ENCODE measurements around the gene SLC1A2. TPM values are rescaled to one million over a fixed set of nuclear protein-coding genes. Genes with fewer than 3 reads are reported as not detected.

SLC1A2 gene
- polyA plus RNA-seq, 4 donors, result 0.15 to 0.18 TPM; not detected in 2

GRCh38 chr11:35211952-35212351, 207.4 kb downstream of the SLC1A2 start:
- peaks cover 0 to 6% (median 2%) of the 10 kb centered on the region in 3 donors for H3K36me3 ChIP-seq (ENCODE audit: control insufficient read depth in 3 of 3, insufficient read depth in 2 of 3, low read depth in 1 of 3, low read length in 3 of 3)
- no peaks in the 10 kb centered on the region for H3K4me1 ChIP-seq (ENCODE audit: control insufficient read depth in 3 of 3, insufficient read depth in 2 of 3, low read depth in 1 of 3, low read length in 2 of 3)
- H3K27me3 ChIP-seq (ENCODE audit: control insufficient read depth in 3 of 3, insufficient read depth in 3 of 3, low read length in 3 of 3), result no peaks in the 10 kb centered on the region
- no peak overlapping the region for H3K27ac ChIP-seq (ENCODE audit: low read depth in 1 of 3, low read length in 2 of 3)
- no peaks in the 10 kb centered on the region for H3K9me3 ChIP-seq (ENCODE audit: control insufficient read depth in 2 of 2, insufficient read depth in 1 of 2, low read depth in 1 of 2, low read length in 1 of 2)
- no peak for FAIRE-seq
- 78 to 93% (median 86%) methylated on average over 3 of the region's 3 CpGs for whole genome bisulfite sequencing, 3 donors
- H3K4me3 ChIP-seq (ENCODE audit: low read depth in 1 of 3, low read length in 3 of 3), result no peak overlapping the region
- no peak for DNase-seq

- Histone ChIP-seq H3K36me3 (ENCODE audit: control insufficient read depth in 3 of 3, insufficient read depth in 2 of 3, low read depth in 1 of 3, low read length in 3 of 3) (peaks cover 0 to 2% (median 1%) of the 10 kb centered on the region in 3 donors), H3K27me3 (ENCODE audit: control insufficient read depth in 3 of 3, insufficient read depth in 3 of 3, low read length in 3 of 3) (no peaks in the 10 kb centered on the region), H3K27ac (ENCODE audit: low read depth in 1 of 3, low read length in 2 of 3) (no peak overlapping the region), H3K9me3 (ENCODE audit: control insufficient read depth in 2 of 2, insufficient read depth in 1 of 2, low read depth in 1 of 2, low read length in 1 of 2) (no peaks in the 10 kb centered on the region), H3K4me1 (ENCODE audit: control insufficient read depth in 3 of 3, insufficient read depth in 2 of 3, low read depth in 1 of 3, low read length in 2 of 3) (no peaks in the 10 kb centered on the region), H3K4me3 (ENCODE audit: low read depth in 1 of 3, low read length in 3 of 3) (no peak overlapping the region)
- FAIRE-seq, result no peak
- DNase-seq, result no peak
- WGBS, 3 donors, result 70 to 81% (median 72%) methylated on average over 3 of the region's 3 CpGs
These were observed 208.3 kb downstream of the SLC1A2 start for GRCh38 chr11:35210876-35211546.

DNA sequence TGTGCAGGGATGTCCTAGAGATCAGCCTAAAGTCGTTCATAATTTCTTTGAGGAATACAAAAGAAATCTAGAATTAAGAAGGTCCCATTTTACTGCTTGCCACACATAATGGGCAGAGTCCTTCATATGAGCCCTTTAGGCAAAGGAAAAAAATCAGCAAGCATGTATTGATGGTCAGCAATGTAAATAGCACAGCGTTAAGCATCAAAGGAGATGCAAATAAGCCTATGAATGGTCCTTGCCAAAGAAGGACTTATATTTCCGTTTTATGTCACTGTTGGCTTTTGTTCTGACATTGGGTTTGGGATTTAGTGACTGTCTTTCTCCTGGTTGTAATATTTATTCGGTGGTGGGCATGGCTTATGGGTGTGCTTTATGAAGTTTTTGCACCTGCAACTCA, 210.6 kb downstream of the SLC1A2 start:
- Histone ChIP-seq H3K36me3 (ENCODE audit: control insufficient read depth in 3 of 3, insufficient read depth in 2 of 3, low read depth in 1 of 3, low read length in 3 of 3) (peaks cover 0 to 4% (median 2%) of the 10 kb centered on the region in 3 donors), H3K4me1 (ENCODE audit: control insufficient read depth in 3 of 3, insufficient read depth in 2 of 3, low read depth in 1 of 3, low read length in 2 of 3) (no peaks in the 10 kb centered on the region), H3K9me3 (ENCODE audit: control insufficient read depth in 2 of 2, insufficient read depth in 1 of 2, low read depth in 1 of 2, low read length in 1 of 2) (no peaks in the 10 kb centered on the region), H3K27ac (ENCODE audit: low read depth in 1 of 3, low read length in 2 of 3) (no peak overlapping the region), H3K27me3 (ENCODE audit: control insufficient read depth in 3 of 3, insufficient read depth in 3 of 3, low read length in 3 of 3) (no peaks in the 10 kb centered on the region), H3K4me3 (ENCODE audit: low read depth in 1 of 3, low read length in 3 of 3) (no peak overlapping the region)
- FAIRE-seq, result no peak
- 77 to 89% (median 79%) methylated on average over 4 of the region's 4 CpGs for WGBS, 3 donors
- no peak for DNase-seq

- H3K4me3 ChIP-seq (ENCODE audit: low read depth in 1 of 3, low read length in 3 of 3), result no peak overlapping the region
- no peaks in the 10 kb centered on the region for H3K9me3 ChIP-seq (ENCODE audit: control insufficient read depth in 2 of 2, insufficient read depth in 1 of 2, low read depth in 1 of 2, low read length in 1 of 2)
- no peak overlapping the region for H3K27ac ChIP-seq (ENCODE audit: low read depth in 1 of 3, low read length in 2 of 3)
- no peaks in the 10 kb centered on the region for H3K4me1 ChIP-seq (ENCODE audit: control insufficient read depth in 3 of 3, insufficient read depth in 2 of 3, low read depth in 1 of 3, low read length in 2 of 3)
- no peaks in the 10 kb centered on the region for H3K27me3 ChIP-seq (ENCODE audit: control insufficient read depth in 3 of 3, insufficient read depth in 3 of 3, low read length in 3 of 3)
- FAIRE-seq, result no peak
- DNase-seq, result no peak
- H3K36me3 ChIP-seq (ENCODE audit: control insufficient read depth in 3 of 3, insufficient read depth in 2 of 3, low read depth in 1 of 3, low read length in 3 of 3), result peaks cover 0 to 4% (median 2%) of the 10 kb centered on the region in 3 donors
- WGBS, 3 donors, result 83 to 94% (median 93%) methylated on average over 10 of the region's 10 CpGs
These were observed 211.6 kb downstream of the SLC1A2 start for GRCh38 chr11:35207471-35208403.

GRCh38 chr11:35206616-35207015, 212.7 kb downstream of the SLC1A2 start:
- 91 to 100% (median 100%) methylated on average over 1 of the region's 1 CpG for WGBS, 3 donors
- H3K9me3 ChIP-seq (ENCODE audit: control insufficient read depth in 2 of 2, insufficient read depth in 1 of 2, low read depth in 1 of 2, low read length in 1 of 2), result no peaks in the 10 kb centered on the region
- peaks cover 0 to 4% (median 4%) of the 10 kb centered on the region in 3 donors for H3K36me3 ChIP-seq (ENCODE audit: control insufficient read depth in 3 of 3, insufficient read depth in 2 of 3, low read depth in 1 of 3, low read length in 3 of 3)
- DNase-seq (no peak), FAIRE-seq (no peak)
- H3K4me3 ChIP-seq (ENCODE audit: low read depth in 1 of 3, low read length in 3 of 3), result no peak overlapping the region
- H3K27me3 ChIP-seq (ENCODE audit: control insufficient read depth in 3 of 3, insufficient read depth in 3 of 3, low read length in 3 of 3), result no peaks in the 10 kb centered on the region
- no peaks in the 10 kb centered on the region for H3K4me1 ChIP-seq (ENCODE audit: control insufficient read depth in 3 of 3, insufficient read depth in 2 of 3, low read depth in 1 of 3, low read length in 2 of 3)
- no peak overlapping the region for H3K27ac ChIP-seq (ENCODE audit: low read depth in 1 of 3, low read length in 2 of 3)

- 91 to 96% (median 95%) methylated on average over 5 of the region's 5 CpGs for WGBS, 3 donors
- H3K36me3 ChIP-seq (ENCODE audit: control insufficient read depth in 3 of 3, insufficient read depth in 2 of 3, low read depth in 1 of 3, low read length in 3 of 3), result peaks cover 0 to 9% (median 2%) of the 10 kb centered on the region in 3 donors
- H3K9me3 ChIP-seq (ENCODE audit: control insufficient read depth in 2 of 2, insufficient read depth in 1 of 2, low read depth in 1 of 2, low read length in 1 of 2), result no peaks in the 10 kb centered on the region
- no peak overlapping the region for H3K4me3 ChIP-seq (ENCODE audit: low read depth in 1 of 3, low read length in 3 of 3)
- no peak overlapping the region for H3K27ac ChIP-seq (ENCODE audit: low read depth in 1 of 3, low read length in 2 of 3)
- H3K27me3 ChIP-seq (ENCODE audit: control insufficient read depth in 3 of 3, insufficient read depth in 3 of 3, low read length in 3 of 3), result no peaks in the 10 kb centered on the region
- DNase-seq (no peak), FAIRE-seq (no peak)
- H3K4me1 ChIP-seq (ENCODE audit: control insufficient read depth in 3 of 3, insufficient read depth in 2 of 3, low read depth in 1 of 3, low read length in 2 of 3), result no peaks in the 10 kb centered on the region
These were observed 214.7 kb downstream of the SLC1A2 start for GRCh38 chr11:35204614-35205013.

Other genes with a start within 250 kb of the SLC1A2 start
- gene PAMR1, start 106.1 kb upstream of the SLC1A2 start, polyA plus RNA-seq, result 1 to 10 TPM in 3 of 4 donors, not detected in 1; 1.4 to 4.9 (median 4.6) TPM
- 1 to 10 TPM in 1 of 4 donors, under 1 TPM in 1, not detected in 2; 0.79 to 1.3 TPM for gene FJX1, start 198.9 kb upstream of the SLC1A2 start, polyA plus RNA-seq
- gene TRIM44, start 243.2 kb upstream of the SLC1A2 start, polyA plus RNA-seq, result 10 to 100 TPM in 2 of 4 donors, 1 to 10 TPM in 2; 8.9 to 35.4 (median 12.8) TPM